PC-3 (cell line): Measurements from ENCODE around the gene HAGH. TPM values are rescaled to one million over a fixed set of nuclear protein-coding genes. Genes with fewer than 3 reads are reported as not detected.

Source experiments
- ATAC-seq: fragments of 200-7000 bp; cut with Tn5 transposase; 2 replicates; pipeline ENCODE4 v1.9.1; 2020; ENCODE audit warnings: mild to moderate bottlenecking, moderate library complexity
- BruUV-seq: library from RNA; stranded (reverse); fragments of 400-500 nt; replicated peaks from 2 replicates; lab custom pipeline; 2021; lab: Mats Ljungman, UMichigan
- CTCF ChIA-PET: fragments of 300-600 bp; sonication (Branson Sonifier 250); formaldehyde crosslinking; loops from one replicate; lab custom pipeline; 2022; ENCODE audit warnings: antibody characterized with exemption; lab: Charles Lee
- POLR2A ChIA-PET: fragments of 300-600 bp; sonication (Branson Sonifier 250); formaldehyde crosslinking; loops from one replicate; lab custom pipeline; 2022; ENCODE audit warnings: antibody characterized with exemption; ENCODE audit not compliant: unreplicated experiment; lab: Charles Lee
- DNase-seq: peaks from one replicate; pipeline ENCODE4 v3.0.0-alpha.2; 2015
- H2AFZ ChIP-seq: fragments of 300-600 bp; sonication (generic); 2 replicates; pipeline ENCODE4 v1.6.0; 2016; ENCODE audit warnings: antibody characterized with exemption, low read length
- H3F3A ChIP-seq: fragments of 300-600 bp; sonication (generic); one replicate; pipeline ENCODE4 v1.6.0; 2017; ENCODE audit warnings: antibody characterized with exemption, low read length, control low read depth, mild to moderate bottlenecking; ENCODE audit not compliant: unreplicated experiment
- H3K27ac ChIP-seq: fragments of 300-600 bp; sonication (generic); 2 replicates; pipeline ENCODE4 v1.5.1; 2016; ENCODE audit warnings: mild to moderate bottlenecking, low read length
- H3K27me3 ChIP-seq: fragments of 300-600 bp; sonication (generic); 2 replicates; pipeline ENCODE4 v1.6.1; 2016; ENCODE audit warnings: low read length, mixed read lengths
- H3K36me3 ChIP-seq: fragments of 300-600 bp; sonication (generic); 2 replicates; pipeline ENCODE4 v1.6.1; 2016; ENCODE audit warnings: low read depth, mixed run types, low read length, mixed read lengths
- H3K4me1 ChIP-seq: fragments of 300-600 bp; sonication (generic); 2 replicates; pipeline ENCODE4 v1.5.1; 2016; ENCODE audit warnings: low read length; ENCODE audit not compliant: insufficient read depth
- H3K4me2 ChIP-seq: fragments of 300-600 bp; sonication (generic); 2 replicates; pipeline ENCODE4 v1.6.0; 2016; ENCODE audit warnings: low read length
- H3K4me3 ChIP-seq: fragments of 300-600 bp; sonication (generic); 2 replicates; pipeline ENCODE4 v1.5.1; 2016; ENCODE audit warnings: mild to moderate bottlenecking, low read length, mixed read lengths
- H3K79me2 ChIP-seq: fragments of 300-600 bp; sonication (generic); 2 replicates; pipeline ENCODE4 v1.6.1; 2017; ENCODE audit warnings: low read length, mixed read lengths
- H3K9ac ChIP-seq: fragments of 300-600 bp; sonication (generic); 2 replicates; pipeline ENCODE4 v1.6.0; 2016; ENCODE audit warnings: mild to moderate bottlenecking, low read length
- H3K9me2 ChIP-seq: fragments of 300-600 bp; sonication (generic); replicated peaks from 2 replicates; pipeline ENCODE4 v1.6.1; 2016; ENCODE audit warnings: mixed run types, low read length, mixed read lengths
- H3K9me3 ChIP-seq: fragments of 300-600 bp; sonication (generic); 2 replicates; pipeline ENCODE4 v1.6.1; 2016; ENCODE audit warnings: low read length, mixed read lengths
- H4K20me1 ChIP-seq: fragments of 300-600 bp; sonication (generic); 2 replicates; pipeline ENCODE4 v1.6.1; 2016; ENCODE audit warnings: low read length, mixed read lengths
- EZH2 ChIP-seq: fragments of 300-600 bp; sonication (generic); IDR thresholded peaks from one replicate; pipeline ENCODE4 v1.6.1; 2017; ENCODE audit warnings: antibody characterized with exemption, mild to moderate bottlenecking, low read length; ENCODE audit not compliant: unreplicated experiment
- EZH2phosphoT487 ChIP-seq: fragments of 300-600 bp; sonication (generic); IDR thresholded peaks from 2 replicates; pipeline ENCODE4 v1.6.1; 2018; ENCODE audit warnings: mild to moderate bottlenecking, antibody characterized with exemption, low read length, borderline replicate concordance
- intact Hi-C: fragments of 100-400 bp; cut with micrococcal nuclease; formaldehyde crosslinking; loops from 2 replicates; pipeline ENCODE4 v1.9.0; 2023
- total RNA-seq: library from RNA; depleted of rRNA; stranded (reverse); fragments of >200 nt; gene quantifications from 2 replicates; pipeline ENCODE4 v1.2.3, GENCODE V29; 2014
- TF ChIP-seq, protein P1 (sequence below): fragments of 300-600 bp; sonication (generic); conservative IDR thresholded peaks from 2 replicates; pipeline ENCODE4 v1.5.1; 2017; ENCODE audit warnings: antibody characterized with exemption, low read depth, mild to moderate bottlenecking, low read length

HAGH gene
- total RNA-seq, 1 experiment from 2014 or later = 99.5 TPM

DNA sequence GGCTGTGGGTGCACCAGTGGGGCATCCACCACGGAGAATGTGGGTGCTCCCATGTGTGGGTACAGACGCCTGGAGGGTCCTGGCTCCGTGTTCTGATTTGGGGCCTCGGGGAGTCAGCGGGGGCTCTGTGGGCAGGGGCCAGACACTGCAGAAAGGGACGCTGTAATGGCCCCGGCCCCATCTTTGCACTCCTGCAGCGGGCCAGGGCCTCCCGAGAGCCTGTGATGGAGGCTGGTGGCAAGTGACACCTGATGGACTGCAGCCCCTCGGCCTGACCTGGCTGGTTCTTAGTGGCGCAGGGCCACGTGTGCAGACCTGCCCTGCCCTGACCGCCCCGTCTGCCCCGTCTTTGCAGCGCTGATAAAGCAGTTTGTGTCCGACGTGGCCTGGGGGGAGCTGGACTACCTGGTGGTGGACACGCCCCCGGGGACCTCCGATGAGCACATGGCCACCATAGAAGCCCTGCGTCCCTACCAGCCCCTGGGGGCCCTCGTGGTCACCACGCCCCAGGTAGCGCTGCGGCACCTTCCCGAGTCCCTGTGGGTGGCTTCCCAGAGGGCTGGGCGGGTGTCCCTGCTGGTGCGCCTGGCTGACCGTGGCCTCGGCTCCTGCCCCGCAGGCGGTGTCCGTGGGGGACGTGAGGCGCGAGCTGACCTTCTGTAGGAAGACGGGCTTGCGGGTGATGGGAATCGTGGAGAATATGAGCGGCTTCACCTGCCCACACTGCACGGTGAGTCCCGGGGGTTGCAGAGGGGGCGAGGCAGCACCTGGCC lies 39.1 kb downstream of the HAGH start:
- Histone ChIP-seq H3K27me3 (no peaks in the 10 kb centered on the region), H3F3A (no peaks in the 10 kb centered on the region), H3K4me1 (no peaks in the 10 kb centered on the region; the same call in 1 of the 2 replicates), H3K36me3 (no peaks in the 10 kb centered on the region), H3K27ac (no peak overlapping the region), H3K9me3 (no peaks in the 10 kb centered on the region), H4K20me1 (no peaks in the 10 kb centered on the region), H3K9ac (no peak overlapping the region), H3K79me2 (peaks cover 37% of the 10 kb centered on the region), H2AFZ (no peak overlapping the region), H3K4me2 (no peak overlapping the region), H3K4me3 (no peak overlapping the region), H3K9me2 (no peaks in the 10 kb centered on the region)
- DNase-seq (no peak), ATAC-seq (no peak)
- TF ChIP-seq, protein P1, sequence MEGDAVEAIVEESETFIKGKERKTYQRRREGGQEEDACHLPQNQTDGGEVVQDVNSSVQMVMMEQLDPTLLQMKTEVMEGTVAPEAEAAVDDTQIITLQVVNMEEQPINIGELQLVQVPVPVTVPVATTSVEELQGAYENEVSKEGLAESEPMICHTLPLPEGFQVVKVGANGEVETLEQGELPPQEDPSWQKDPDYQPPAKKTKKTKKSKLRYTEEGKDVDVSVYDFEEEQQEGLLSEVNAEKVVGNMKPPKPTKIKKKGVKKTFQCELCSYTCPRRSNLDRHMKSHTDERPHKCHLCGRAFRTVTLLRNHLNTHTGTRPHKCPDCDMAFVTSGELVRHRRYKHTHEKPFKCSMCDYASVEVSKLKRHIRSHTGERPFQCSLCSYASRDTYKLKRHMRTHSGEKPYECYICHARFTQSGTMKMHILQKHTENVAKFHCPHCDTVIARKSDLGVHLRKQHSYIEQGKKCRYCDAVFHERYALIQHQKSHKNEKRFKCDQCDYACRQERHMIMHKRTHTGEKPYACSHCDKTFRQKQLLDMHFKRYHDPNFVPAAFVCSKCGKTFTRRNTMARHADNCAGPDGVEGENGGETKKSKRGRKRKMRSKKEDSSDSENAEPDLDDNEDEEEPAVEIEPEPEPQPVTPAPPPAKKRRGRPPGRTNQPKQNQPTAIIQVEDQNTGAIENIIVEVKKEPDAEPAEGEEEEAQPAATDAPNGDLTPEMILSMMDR = no peak
- POLR2A ChIA-PET = no interaction called here
- BruUV-seq = no TSS peak
- intact Hi-C loops = no loop called here
- CTCF ChIA-PET = no interaction called here

- H2AFZ ChIP-seq = no peak overlapping the region
- H3K79me2 ChIP-seq = peaks cover 37% of the 10 kb centered on the region
- H3K4me1 ChIP-seq = no peaks in the 10 kb centered on the region; the same call in 1 of the 2 replicates
- H4K20me1 ChIP-seq = no peaks in the 10 kb centered on the region
- ChIA-PET CTCF (no interaction called here), POLR2A (no interaction called here)
- no peaks in the 10 kb centered on the region for H3K9me3 ChIP-seq
- no peaks in the 10 kb centered on the region for H3K27me3 ChIP-seq
- no peak overlapping the region for H3K9ac ChIP-seq
- TF ChIP-seq EZH2phosphoT487 = no peak
- TF ChIP-seq, protein P1 = no peak
- no peak for TF ChIP-seq EZH2
- no peak overlapping the region for H3K4me2 ChIP-seq
- H3F3A ChIP-seq = no peaks in the 10 kb centered on the region
- ATAC-seq (no peak), DNase-seq (no peak)
- no peak overlapping the region for H3K4me3 ChIP-seq
- H3K9me2 ChIP-seq = no peaks in the 10 kb centered on the region
- BruUV-seq = no TSS peak
- no peaks in the 10 kb centered on the region for H3K36me3 ChIP-seq
- H3K27ac ChIP-seq = no peak overlapping the region
- intact Hi-C loops = no loop called here
Observed at GRCh38 chr16:1787056-1787321, 39.6 kb downstream of the HAGH start.

GRCh38 chr16:1786242-1787055 lies 40.2 kb downstream of the HAGH start:
- Histone ChIP-seq H3K9me2 (no peaks in the 10 kb centered on the region), H3K9me3 (no peaks in the 10 kb centered on the region), H3K4me3 (no peak overlapping the region), H4K20me1 (no peaks in the 10 kb centered on the region), H3K9ac (no peak overlapping the region), H3K4me2 (no peak overlapping the region), H2AFZ (no peak overlapping the region), H3K27ac (no peak overlapping the region), H3K4me1 (peaks cover under 1% of the 10 kb centered on the region; the same call in 1 of the 2 replicates), H3K27me3 (no peaks in the 10 kb centered on the region), H3F3A (no peaks in the 10 kb centered on the region), H3K79me2 (peaks cover 42% of the 10 kb centered on the region), H3K36me3 (no peaks in the 10 kb centered on the region)
- no TSS peak for BruUV-seq
- ChIA-PET CTCF (no interaction called here), POLR2A (no interaction called here)
- intact Hi-C loops = no loop called here
- DNase-seq (no peak), ATAC-seq (no peak)
- no peak for TF ChIP-seq EZH2
- TF ChIP-seq EZH2phosphoT487 = no peak
- TF ChIP-seq, protein P1 = no peak
